PFSK-1 (cell line): ENCODE results near the gene RABGAP1L.

Experiments used
- FOXP2 ChIP-seq: optimal IDR thresholded peaks from 2 replicates; pipeline ENCODE3; 2011; ENCODE audit warnings: borderline replicate concordance, control low read depth, inconsistent platforms; ENCODE audit not compliant: insufficient read depth; ENCODE audit errors: extremely low read length, extremely low read depth
- POLR2AphosphoS5 ChIP-seq: IDR thresholded peaks from 2 replicates; pipeline ENCODE4 v1.6.1; 2012; ENCODE audit warnings: low read depth, mild to moderate bottlenecking, control low read depth, low read length, moderate library complexity
- REST ChIP-seq, 2 experiments: IDR thresholded peaks; 2 replicates each; pipeline versions ENCODE4 v1.6.1 to v1.8.0; 2011 to 2012; ENCODE audit warnings: low read depth in 2 of 2, low read length in 2 of 2, control low read depth in 1 of 2, inconsistent platforms in 1 of 2, mild to moderate bottlenecking in 1 of 2, moderate library complexity in 1 of 2; ENCODE audit not compliant: insufficient read depth in 1 of 2
- SIN3A ChIP-seq: IDR thresholded peaks from 2 replicates; pipeline ENCODE4 v1.6.1; 2012; ENCODE audit warnings: mild to moderate bottlenecking, low read length, moderate library complexity, borderline replicate concordance; ENCODE audit not compliant: insufficient read depth
- TAF1 ChIP-seq: IDR thresholded peaks from 2 replicates; pipeline ENCODE4 v1.6.1; 2012; ENCODE audit warnings: low read length, control low read depth, borderline replicate concordance; ENCODE audit not compliant: insufficient read depth

GRCh38 chr1:174209347-174210187 lies 50.2 kb downstream of the RABGAP1L start:
- TF ChIP-seq REST (IDR thresholded peaks at IDR 0.05; ENCODE audit: insufficient read depth in 1 of 2, low read depth in 2 of 2, low read length in 2 of 2) (no peak), TAF1 (no peak), POLR2AphosphoS5 (no peak), FOXP2 (no peak), SIN3A (no peak)
